Right lobe of liver (tissue), 4 donors: ENCODE data around the gene RBCK1.

Experiments used
- CTCF ChIP-seq, 4 donors: fragments of 200-600 bp in 3 of 4; fragments of 450-650 bp in 1 of 4; IDR thresholded peaks; one replicate each; pipeline versions ENCODE4 v1.5.1 to v1.8.0; 2016 to 2022; ENCODE audit warnings: antibody characterized with exemption in 4 of 4, mild to moderate bottlenecking in 2 of 4
- POLR2A ChIP-seq: fragments of 450-650 bp; IDR thresholded peaks from one replicate; pipeline ENCODE4 v1.6.1; 2017; ENCODE audit warnings: antibody characterized with exemption, mild to moderate bottlenecking
- donor health status: DM: no; HTN: no; CAD: no.
- donor health status: DM: no; HTN: no; CAD: no.
- donor health status: DM: no; HTN: yes; CAD: no.

GRCh38 chr20:436476-436875 is 28.4 kb downstream of the RBCK1 start:
- no peak for TF ChIP-seq CTCF (IDR thresholded peaks at IDR 0.05)
- TF ChIP-seq POLR2A = no peak
